IPS DF 4.7 (cell line): ENCODE data around the gene SEC14L1.

Experiments
- DNase-seq: peaks from one replicate; pipeline ENCODE4 v3.0.0-alpha.2; 2013; ENCODE audit warnings: low spot score; ENCODE audit errors: extremely low read depth

Gene SEC14L1

DNA sequence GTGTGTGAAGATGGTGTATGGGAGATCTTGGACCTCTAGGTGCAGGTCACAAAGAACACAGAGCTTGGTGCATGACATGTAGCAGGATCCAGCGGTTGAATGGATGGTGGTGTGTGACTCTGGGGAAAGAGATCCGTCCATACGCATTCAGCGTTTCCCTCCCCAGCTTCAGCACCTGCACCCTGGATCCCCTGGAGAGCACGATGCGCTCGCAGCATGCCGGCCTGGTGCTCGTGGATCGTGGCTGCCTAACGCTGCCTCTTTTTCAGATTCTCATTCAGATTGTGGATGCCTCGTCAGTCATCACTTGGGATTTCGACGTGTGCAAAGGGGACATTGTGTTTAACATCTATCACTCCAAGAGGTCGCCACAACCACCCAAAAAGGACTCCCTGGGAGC is 70.9 kb downstream of the SEC14L1 start:
- DNase-seq, result no peak

DNA sequence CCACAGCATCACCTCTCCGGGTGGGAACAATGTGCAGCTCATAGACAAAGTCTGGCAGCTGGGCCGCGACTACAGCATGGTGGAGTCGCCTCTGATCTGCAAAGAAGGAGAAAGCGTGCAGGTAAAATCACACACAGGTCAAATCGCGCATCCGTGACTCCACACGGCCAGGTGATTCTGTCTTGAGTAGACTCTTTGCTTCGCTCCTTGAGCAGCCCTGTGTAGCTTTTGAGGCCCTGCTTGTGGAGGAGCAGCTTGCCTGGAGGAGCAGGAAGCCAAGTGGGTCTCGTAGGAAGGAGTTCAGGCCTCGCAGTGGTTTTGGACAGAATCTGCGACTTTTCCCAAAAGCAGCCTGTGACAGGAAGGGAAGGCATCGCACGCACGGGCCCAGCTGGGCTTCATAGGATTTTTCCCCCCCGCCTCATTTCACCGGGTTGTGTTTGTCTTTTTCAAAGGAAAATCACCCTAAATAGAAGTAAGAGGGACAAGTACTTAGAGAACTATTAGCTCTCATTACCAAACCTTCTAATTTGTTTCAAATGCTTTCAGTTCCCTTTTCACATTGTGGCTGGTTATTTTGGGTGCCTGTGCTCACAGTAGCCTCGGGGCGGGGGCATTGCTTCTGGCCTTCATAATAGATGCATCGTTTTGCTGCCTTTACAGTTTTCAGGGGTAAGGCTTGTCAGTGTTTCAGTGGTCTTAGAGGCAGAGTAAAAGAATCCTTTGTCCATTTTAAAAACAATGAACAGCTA is 71.5 kb downstream of the SEC14L1 start:
- DNase-seq, result no peak

DNA sequence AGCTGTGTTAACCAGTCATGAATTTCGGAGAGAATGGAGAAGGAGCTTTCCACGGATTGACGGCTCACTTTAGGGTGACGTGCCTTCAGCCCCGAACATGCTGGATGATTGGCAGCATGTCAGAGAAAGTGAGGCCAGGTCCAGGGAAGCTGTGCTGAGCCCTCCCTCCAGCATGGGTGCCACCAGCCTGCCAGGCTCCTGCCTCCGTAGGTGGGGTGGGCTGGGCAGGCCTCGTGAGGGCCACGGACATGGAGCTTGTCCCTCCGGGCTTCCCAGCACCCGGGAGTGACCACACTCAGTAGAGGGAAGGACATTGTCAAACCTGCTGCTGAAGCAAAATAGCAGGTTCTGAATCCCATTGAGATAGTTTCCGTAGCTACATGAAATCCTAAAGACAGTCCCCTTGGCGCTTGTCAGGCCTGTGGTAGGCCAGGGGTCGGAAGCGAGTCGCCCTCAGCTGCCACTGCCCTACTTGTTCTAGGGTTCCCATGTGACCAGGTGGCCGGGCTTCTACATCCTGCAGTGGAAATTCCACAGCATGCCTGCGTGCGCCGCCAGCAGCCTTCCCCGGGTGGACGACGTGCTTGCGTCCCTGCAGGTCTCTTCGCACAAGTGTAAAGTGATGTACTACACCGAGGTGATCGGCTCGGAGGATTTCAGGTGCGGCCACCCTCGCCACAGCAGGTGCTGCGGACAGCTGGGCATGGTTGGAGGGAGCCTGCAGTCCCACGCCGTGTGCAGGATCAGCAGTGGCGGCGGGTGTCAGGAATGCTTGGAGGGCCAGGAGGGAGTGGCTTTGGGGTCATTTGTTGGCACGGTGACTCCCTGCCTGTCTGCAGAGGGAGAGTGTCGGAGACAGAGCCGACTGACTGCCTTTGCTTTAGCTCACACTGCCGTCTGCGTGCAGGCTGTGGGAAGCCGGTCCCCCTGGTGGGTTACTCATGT is 72.3 kb downstream of the SEC14L1 start:
- no peak for DNase-seq

DNA sequence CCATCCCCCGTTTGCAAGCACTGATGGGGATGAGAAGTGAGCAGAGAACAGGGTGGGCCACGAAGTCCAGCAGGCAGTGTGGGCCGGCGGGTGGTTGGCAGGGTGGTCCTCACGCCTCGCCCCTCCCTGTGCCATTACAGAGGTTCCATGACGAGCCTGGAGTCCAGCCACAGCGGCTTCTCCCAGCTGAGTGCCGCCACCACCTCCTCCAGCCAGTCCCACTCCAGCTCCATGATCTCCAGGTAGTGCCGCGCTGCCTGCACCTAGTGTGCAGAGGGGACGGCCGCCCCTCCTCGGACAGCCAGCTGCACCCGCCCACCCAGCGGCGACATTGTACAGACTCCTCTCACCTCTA is 73.0 kb downstream of the SEC14L1 start:
- DNase-seq, result no peak

DNA sequence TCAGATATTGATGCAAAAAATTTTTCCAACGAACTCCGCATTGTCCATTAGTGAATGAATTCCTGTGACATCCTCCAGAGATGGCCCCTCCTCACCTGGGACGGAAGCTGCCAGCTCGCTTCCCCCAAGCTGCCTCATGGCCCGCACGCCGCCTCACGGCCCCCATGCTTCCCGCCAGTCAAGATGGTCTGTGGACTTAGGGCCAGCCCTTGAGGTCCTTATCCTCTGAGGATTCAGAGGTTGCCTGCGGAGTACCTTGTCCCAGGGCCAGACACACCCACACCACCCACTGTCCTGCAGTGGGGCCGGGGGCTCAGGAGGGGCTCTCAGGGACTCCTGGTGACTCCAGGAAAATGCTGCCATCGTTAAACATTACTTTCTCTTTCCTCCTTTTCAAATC is 73.6 kb downstream of the SEC14L1 start:
- no peak for DNase-seq

DNA sequence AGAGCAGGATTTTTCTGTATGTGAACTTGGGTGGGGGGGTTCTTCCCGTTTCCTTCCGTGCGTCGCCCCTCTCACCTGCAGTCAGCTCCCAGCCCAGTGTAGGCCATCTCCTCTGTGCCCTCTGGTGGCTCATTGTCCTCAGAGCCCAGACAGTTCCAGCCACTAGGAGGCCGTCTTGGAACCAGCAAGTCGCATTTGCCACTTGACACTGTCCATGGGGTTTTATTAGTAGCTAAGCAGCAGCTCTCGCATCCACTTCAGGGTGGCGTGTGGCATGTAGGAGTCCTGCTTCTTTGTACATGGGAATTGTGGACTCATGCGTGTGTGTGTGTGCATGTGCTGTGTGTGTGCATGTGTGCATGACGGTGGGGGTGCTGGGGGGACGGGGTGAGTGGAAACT is 74.0 kb downstream of the SEC14L1 start:
- DNase-seq, result peak; percentile 38

DNA sequence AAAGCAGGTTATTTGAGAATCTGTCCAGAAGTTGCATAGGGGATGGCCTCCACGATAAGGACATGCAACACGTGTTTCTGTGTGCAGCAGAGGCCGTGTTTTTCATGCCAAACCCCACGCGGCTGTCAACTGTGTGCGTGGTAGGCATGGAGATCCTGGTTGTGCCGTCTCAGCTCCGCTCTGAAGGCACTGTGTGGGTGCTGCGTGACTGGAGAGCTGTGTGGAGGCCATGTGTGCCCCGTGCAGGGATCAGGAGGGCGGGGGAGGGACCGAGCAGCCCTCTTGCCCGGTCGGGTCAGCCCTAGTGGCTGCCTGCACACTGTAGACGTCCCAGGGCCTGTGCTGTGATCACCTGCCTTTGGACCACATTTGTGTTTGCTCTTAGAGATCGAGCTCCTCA is 74.5 kb downstream of the SEC14L1 start:
- no peak for DNase-seq

DNA sequence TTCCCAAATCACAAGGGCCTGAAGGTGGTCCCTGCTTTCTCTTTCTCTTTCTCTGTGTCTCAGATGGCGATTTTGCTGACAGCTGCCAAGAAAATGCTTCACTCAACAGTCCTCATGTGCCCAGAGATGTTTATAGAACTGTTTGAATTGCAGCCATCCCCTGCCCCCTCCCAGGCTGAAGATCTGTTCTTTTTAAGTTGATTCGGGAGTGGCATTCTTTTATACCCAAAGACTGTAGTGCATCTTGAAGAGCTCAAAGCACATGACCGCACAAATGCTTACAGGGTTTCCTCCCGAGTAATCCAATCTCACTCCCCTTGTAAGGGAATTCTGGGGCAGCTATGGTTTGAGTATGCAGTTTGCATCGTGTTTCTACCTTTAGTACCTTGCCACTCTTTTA is 75.7 kb downstream of the SEC14L1 start:
- DNase-seq, result no peak

DNA sequence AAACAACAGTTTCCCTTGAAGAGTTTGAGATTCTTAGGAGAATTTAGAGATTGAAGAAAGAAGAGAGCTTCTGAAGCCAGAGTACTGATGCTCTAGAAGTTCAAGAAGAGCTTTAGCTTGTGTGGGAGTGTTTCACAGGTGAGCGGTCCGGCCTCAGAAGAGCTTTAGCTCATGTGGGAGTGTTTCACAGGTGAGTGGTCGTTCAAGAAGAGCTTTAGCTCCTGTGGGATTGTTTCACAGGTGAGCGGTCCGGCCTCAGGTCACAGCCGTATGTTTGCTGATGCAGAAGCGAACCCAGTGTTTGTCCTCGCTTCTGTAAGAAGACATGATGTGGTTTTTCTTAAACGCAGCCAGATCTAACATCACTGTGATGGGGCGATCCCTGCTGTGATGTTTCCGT is 76.4 kb downstream of the SEC14L1 start:
- no peak for DNase-seq

DNA sequence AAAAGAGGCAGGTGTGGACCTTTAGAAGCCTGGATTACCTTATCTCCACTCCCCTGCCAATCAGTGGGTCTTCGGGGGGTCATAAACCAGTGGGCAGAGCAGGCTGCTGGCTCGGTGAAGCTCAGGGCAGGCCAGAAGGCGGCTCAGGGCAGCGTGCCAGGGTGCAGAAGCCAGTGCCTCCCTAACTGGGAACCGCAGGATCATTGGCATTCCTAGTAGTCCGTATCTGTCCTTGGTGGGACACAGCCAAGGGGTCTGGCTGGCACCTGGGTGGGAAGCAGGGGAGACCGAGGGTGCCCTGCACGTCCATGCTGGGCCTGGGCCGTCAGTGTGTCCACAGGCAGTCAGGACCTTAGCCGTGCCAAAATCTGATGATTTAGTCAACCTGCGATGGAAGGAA is 76.8 kb downstream of the SEC14L1 start:
- DNase-seq, result no peak

DNA sequence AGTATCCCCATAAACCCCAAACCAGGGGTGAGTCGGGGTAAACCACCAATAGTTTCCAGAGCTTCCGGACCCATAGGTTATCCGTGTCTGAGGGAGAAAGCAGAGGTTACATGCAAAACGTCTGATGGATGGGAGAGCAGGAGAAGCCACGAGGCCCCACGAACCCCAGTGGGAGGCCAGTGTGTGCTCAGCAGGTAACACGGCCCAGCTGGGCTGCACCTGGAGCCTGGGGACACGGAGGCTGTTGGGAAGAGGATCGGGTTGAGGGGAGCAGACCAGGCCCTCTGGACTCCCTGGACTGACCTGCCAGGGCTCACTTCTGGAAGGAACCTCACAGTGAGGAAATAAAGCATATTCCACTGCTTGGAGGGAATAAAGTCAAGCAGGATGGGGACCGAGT is 78.1 kb downstream of the SEC14L1 start:
- DNase-seq, result no peak

DNA sequence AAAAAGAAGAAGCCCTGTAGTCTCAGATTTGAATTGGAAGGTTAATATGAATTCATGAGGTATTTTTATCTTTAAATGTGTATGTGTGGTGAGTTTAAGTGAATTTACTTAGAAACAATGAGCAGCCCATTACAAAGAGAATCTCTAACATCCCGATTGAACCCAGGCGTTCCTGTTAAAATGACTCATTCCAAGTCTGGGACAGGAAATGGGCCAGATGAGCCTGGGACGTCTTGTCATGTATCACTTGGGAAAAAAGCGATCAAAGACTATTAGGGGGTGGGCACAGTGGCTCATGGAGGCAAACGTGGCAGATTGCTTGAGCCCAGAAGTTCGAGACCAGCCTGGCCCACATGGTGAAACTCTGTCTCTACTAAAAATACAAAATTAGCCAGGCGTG is 81.6 kb downstream of the SEC14L1 start:
- no peak for DNase-seq

DNA sequence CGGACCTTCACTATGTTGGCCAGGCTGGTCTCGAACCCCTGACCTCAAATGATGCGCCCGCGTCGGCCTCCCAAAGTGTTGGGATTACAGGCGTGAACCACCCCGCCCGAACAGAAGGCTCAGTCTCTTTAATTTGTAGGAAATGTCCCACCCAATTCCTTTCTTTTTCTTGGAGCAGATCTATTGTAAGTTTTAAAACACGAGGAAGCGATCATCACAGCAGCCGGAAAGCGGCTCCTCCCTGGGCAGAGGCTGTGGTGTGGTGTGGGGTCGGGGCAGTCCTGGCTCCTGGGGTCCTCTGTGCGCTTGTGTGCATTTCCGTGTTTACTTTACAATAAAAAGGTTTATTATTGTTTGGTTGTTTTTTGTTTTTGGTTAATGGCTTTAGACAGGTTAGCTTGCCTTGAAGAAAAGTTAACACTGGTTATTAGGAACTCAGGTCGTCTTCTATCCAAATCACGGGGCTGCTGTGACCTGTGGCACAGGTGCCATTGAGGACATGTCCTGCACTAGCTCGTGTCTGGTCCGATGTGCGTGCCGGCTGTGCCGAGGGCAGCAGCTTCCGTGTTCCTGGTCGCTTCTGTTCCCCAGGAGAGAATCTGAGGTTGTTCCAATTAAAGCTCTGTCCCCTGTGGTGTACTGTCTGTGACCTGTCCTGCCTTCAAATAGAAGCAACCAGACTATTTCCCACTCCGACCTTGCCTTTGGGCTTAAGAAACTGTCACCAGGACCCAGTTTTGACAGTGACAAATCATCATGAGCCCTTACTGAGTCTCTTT is 83.1 kb downstream of the SEC14L1 start:
- DNase-seq, result no peak

DNA sequence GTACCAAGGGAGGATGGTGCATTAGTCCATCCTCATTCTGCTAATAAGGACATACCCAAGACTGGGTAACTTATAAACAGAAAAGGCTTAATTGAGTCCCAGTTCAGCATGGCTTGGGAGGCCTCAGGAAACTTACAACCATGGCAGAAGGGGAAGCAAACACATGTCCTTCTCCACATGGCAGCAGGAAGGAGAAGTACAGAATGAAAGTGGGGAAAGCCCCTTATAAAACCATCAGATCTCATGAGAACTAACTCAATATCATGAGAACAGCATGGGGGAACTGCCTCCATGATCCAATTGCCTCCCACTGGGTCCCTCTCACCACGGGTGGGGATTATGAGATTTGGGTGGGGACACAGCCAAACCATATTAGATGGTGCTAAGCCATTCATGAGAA is 84.5 kb downstream of the SEC14L1 start:
- no peak for DNase-seq

DNA sequence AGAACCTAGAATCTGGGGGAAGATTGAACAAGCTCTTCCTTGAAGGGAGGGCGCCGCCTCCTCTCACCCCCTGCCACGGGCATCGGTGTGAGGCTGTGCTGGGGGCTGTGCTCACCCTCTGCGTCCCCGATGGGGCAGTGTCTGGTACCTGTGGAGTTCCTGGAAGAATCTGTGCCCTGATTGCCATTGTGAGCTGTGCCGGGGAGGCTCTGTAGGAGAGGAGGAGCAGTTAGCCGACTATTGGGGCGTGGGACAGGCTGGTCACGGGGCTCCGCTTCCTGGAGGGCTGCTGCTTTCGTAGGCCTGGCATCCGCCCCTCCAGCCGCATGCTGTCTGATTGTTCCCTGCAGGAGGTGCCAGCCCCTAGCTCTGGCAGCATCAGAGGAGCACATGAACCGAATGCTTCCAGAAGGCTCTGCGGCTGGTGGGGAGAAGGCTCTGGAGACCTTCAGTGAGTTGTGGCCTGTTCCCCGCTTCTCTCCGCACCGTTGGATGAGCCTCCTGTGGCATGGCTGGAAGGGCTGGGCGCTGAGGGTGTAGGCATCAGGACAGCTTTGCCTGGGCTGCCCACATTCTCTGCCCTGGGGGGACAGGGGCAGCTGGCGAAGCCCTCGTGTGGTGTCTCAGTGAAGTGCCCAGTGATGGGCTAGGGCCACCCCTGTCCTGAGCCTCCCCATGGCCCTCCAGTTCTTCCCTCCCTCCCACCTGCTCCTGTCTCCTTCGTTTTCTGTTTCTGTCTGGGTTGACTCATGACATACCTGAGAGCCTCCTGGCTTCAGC is 86.9 kb downstream of the SEC14L1 start:
- no peak for DNase-seq

DNA sequence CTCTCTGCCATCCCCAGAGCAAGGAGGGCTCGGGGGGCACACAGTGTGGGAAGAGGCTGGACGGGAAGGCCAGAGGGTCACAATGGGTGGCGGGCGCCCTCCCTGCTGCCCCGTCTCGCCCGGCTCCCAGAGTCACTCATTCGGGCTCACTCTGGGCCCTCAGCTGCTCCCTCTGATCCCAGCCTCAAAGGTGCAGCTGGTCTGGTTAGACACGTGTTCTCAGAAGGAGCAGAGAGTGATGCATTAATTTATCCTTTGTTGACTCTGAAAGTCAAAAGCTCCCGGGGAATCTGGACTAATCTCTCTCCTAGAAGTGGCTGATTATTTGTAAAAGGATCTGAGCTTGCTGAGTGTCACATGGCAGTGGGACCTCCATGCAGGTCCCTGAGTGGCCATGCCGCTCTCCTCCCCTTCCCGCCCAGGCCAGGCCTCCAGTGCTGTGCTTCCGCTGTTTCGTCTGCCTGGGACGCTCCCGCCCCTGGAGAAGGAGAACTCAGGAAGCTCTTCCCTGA is 87.5 kb downstream of the SEC14L1 start:
- DNase-seq, result no peak

DNA sequence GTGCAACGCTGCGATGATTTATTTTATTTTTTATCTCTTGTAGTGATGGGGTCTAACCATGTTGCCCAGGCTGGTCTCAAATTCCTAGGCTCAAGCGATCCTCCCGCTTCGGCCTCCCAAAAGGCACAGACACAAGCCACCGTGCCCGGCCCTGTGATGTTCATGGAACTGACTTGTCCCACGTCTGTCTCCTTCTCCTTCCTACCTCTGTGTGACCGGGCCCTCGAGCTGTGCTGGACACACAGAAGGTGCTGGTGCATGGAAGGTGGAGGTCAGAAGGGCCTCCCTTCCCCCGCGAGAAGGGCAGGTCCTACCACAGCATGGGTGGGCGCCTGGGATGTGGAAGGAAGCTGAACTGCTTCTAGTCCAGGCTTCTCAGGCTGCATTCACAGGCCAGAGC is 88.0 kb downstream of the SEC14L1 start:
- no peak for DNase-seq

DNA sequence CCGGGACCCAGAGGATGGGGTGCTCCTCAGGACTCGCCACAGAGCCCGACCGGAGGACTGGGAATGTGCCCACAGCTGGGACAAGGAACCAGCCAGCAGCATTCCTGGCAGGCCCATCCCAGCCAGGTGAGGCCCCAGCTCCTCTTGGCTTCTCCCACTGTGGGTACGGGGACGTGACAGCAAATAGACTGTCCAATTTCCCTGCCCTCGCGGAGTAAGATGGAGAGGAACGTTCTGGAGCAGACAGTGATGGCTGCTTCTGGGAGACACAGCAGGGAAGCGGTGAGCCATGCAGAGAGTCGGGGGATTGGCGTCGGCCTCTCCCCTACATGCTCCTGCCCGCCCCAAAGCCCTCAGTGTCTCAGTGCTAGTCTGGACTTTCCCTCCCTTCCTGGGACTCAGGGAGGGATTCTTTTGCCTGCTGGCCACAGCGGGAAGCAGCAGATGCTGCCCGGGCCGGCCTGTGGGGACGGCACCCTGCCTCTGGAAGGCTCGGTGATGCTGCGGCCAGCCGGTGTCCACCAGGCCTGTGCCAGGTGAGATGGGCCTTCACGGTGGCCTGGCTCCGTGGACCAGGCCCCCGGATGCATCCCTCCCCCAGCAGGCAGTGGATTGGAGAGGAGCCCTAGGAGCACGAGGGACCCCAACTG is 89.1 kb downstream of the SEC14L1 start:
- no peak for DNase-seq

DNA sequence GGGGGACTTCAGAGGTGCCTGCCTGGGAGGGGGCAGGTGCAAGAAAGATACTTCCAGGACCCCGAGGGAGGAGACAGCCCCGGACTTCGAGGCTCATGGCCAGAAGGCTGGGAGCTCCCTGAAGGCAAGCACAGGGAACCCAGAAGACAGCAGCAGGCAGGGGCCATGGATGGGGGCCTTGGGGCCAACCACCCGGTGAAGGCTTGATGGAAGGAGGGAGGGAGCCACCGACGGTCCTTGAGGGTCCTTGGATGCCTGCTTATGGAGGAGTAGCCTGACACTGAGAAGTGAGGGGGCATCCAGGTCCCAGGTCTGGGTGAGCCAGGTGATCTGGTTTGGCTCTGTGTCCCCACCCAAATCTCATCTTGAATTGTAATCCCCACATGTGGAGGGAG is 89.7 kb downstream of the SEC14L1 start:
- DNase-seq, result no peak

DNA sequence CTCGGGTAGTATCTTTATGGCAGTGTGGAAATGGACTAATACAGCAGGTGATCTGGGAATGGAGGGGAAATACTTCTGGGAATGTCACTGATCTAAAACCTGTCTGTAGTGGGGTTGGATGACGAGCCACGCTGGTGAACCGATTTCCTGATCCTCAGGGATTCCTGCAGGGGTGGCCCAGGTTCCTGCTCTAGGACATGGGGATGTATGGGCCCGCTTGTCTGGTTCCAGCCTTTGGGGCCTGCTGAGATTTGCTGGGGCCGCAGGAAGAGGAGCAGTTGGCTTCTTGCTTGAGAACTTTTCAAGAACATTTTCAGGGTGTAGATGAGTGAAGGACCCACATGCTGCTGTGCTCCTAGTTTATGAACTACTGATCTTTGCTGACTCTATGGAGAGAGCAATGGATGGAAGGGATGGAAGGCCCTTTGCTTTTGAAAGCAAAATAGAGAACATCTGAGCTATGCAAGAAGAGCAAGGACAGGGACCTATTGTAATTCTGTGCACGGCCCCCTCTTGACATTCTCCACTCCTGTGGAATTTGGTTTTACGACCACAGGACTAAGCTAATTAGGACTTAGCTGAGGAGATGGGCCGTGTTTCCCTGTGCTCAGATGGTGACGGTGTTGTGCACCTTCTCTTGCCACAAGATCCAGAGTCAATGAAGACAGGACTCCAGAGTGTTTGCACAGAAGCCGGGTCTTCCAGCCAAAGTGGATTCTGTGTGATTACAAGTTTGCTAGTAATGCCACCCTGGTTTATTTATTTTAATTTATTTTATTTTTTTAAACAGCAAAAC is 90.5 kb downstream of the SEC14L1 start:
- DNase-seq, result no peak
